IMR-90 (cell line): ENCODE results near the gene RPS6KA4. TPM values are rescaled to one million over a fixed set of nuclear protein-coding genes. Genes with fewer than 3 reads are reported as not detected.
A peak's percentile ranks its signal among the peaks of the same experiment; 100 is the strongest.

Experiments
- ATAC-seq: fragments of 200-7000 bp; cut with Tn5 transposase; 2 replicates; pipeline ENCODE4 v1.9.1; 2020; ENCODE audit warnings: low read depth, mild to moderate bottlenecking, moderate library complexity
- BruUV-seq: library from RNA; stranded (reverse); fragments of 400-500 nt; replicated peaks from 2 replicates; lab custom pipeline; 2021; lab: Mats Ljungman, UMichigan
- CTCF ChIA-PET: fragments of 300-600 bp; formaldehyde crosslinking; extraction: SDS; loops from one replicate; lab custom pipeline; 2021; ENCODE audit warnings: antibody characterized with exemption; lab: Yijun Ruan, JAX
- POLR2A ChIA-PET: fragments of 300-600 bp; sonication (Branson Sonifier 250); formaldehyde crosslinking; loops from one replicate; lab custom pipeline; 2022; ENCODE audit warnings: antibody characterized with exemption; ENCODE audit not compliant: unreplicated experiment; lab: Charles Lee
- DNase-seq: peaks from one replicate; pipeline ENCODE4 v3.0.0; 2013
- H2AFZ ChIP-seq: replicated peaks from 2 replicates; pipeline ENCODE3; 2013; ENCODE audit warnings: low read length, mild to moderate bottlenecking; ENCODE audit not compliant: poor library complexity
- H2AK5ac ChIP-seq: 2 replicates; pipeline ENCODE4 v1.6.1; 2013; ENCODE audit warnings: low read depth, low read length, inconsistent platforms
- H2AK9ac ChIP-seq: replicated peaks from 2 replicates; pipeline ENCODE3; 2013; ENCODE audit warnings: mild to moderate bottlenecking, low read depth, low read length, moderate library complexity; ENCODE audit not compliant: poor library complexity
- H2BK120ac ChIP-seq: 2 replicates; pipeline ENCODE4 v1.6.1; 2013; ENCODE audit warnings: low read depth, low read length, inconsistent platforms
- H2BK15ac ChIP-seq: 3 replicates; pipeline ENCODE4 v1.6.1; 2013; ENCODE audit warnings: low read depth, low read length, inconsistent platforms
- H2BK20ac ChIP-seq: 2 replicates; pipeline ENCODE4 v1.6.1; 2013; ENCODE audit warnings: low read depth, mild to moderate bottlenecking, inconsistent platforms, low read length, moderate library complexity
- H2BK5ac ChIP-seq: 2 replicates; pipeline ENCODE4 v1.6.1; 2013; ENCODE audit warnings: mild to moderate bottlenecking, low read depth, low read length, inconsistent platforms; ENCODE audit not compliant: poor library complexity, severe bottlenecking
- H3K14ac ChIP-seq: replicated peaks from 2 replicates; pipeline ENCODE4 v1.6.1; 2013; ENCODE audit warnings: low read depth, low read length, inconsistent platforms
- H3K18ac ChIP-seq: 2 replicates; pipeline ENCODE4 v1.6.1; 2013; ENCODE audit warnings: low read depth, low read length, control low read depth
- H3K23ac ChIP-seq: 2 replicates; pipeline ENCODE4 v1.6.1; 2013; ENCODE audit warnings: low read depth, low read length, inconsistent platforms
- H3K27ac ChIP-seq: 2 replicates; pipeline ENCODE4 v1.5.1; 2013; ENCODE audit warnings: mild to moderate bottlenecking, control low read depth, low read length; ENCODE audit not compliant: insufficient read depth
- H3K27me3 ChIP-seq: 2 replicates; pipeline ENCODE4 v1.6.1; 2013; ENCODE audit warnings: low read length; ENCODE audit not compliant: control insufficient read depth, insufficient read depth
- H3K36me3 ChIP-seq: 2 replicates; pipeline ENCODE4 v1.6.1; 2013; ENCODE audit warnings: low read length, mixed read lengths; ENCODE audit not compliant: control insufficient read depth, insufficient read depth
- H3K4ac ChIP-seq: 2 replicates; pipeline ENCODE4 v1.6.1; 2013; ENCODE audit warnings: low read depth, low read length, inconsistent platforms
- H3K4me1 ChIP-seq: 2 replicates; pipeline ENCODE4 v1.6.1; 2013; ENCODE audit warnings: low read length, mixed read lengths; ENCODE audit not compliant: control insufficient read depth, insufficient read depth
- H3K4me2 ChIP-seq: 2 replicates; pipeline ENCODE4 v1.6.1; 2013; ENCODE audit warnings: low read depth, mild to moderate bottlenecking, control low read depth, low read length, moderate library complexity
- H3K4me3 ChIP-seq: 2 replicates; pipeline ENCODE4 v1.5.1; 2013; ENCODE audit warnings: low read depth, mild to moderate bottlenecking, control low read depth, low read length, moderate library complexity; ENCODE audit not compliant: insufficient read depth
- H3K56ac ChIP-seq: 2 replicates; pipeline ENCODE4 v1.6.1; 2013; ENCODE audit warnings: low read length, inconsistent platforms; ENCODE audit not compliant: insufficient read depth; ENCODE audit errors: extremely low read depth
- H3K79me1 ChIP-seq, 2 experiments: 2 replicates each; pipeline ENCODE4 v1.6.1; 2013; ENCODE audit warnings: low read length in 2 of 2, inconsistent platforms in 1 of 2, low read depth in 1 of 2
- H3K9ac ChIP-seq: 2 replicates; pipeline ENCODE4 v1.6.1; 2013; ENCODE audit warnings: low read depth, low read length, control low read depth
- H3K9me1 ChIP-seq: 2 replicates; pipeline ENCODE4 v1.6.1; 2013; ENCODE audit warnings: low read length, inconsistent platforms; ENCODE audit not compliant: insufficient read depth
- H3K9me3 ChIP-seq: 2 replicates; pipeline ENCODE4 v1.6.1; 2013; ENCODE audit warnings: low read length; ENCODE audit not compliant: control insufficient read depth, insufficient read depth
- H4K20me1 ChIP-seq: 2 replicates; pipeline ENCODE4 v1.6.1; 2013; ENCODE audit warnings: low read length, inconsistent platforms; ENCODE audit not compliant: insufficient read depth
- H4K5ac ChIP-seq: 2 replicates; pipeline ENCODE4 v1.6.1; 2013; ENCODE audit warnings: mild to moderate bottlenecking, low read depth, low read length, control low read depth
- H4K8ac ChIP-seq, 2 experiments: 2 replicates each; pipeline ENCODE4 v1.6.1; 2013; ENCODE audit warnings: low read depth in 2 of 2, low read length in 2 of 2, control low read depth in 1 of 2, inconsistent platforms in 1 of 2
- H4K91ac ChIP-seq: 2 replicates; pipeline ENCODE4 v1.6.1; 2013; ENCODE audit warnings: low read depth, low read length, inconsistent platforms; ENCODE audit not compliant: insufficient read depth
- BHLHE40 ChIP-seq: fragments of 150-350 bp; IDR thresholded peaks from 2 replicates; pipeline ENCODE4 v1.6.1; 2016; ENCODE audit warnings: mild to moderate bottlenecking, low read depth, low read length
- CHD1 ChIP-seq: IDR thresholded peaks from 2 replicates; pipeline ENCODE4 v1.6.1; 2012; ENCODE audit warnings: low read depth, low read length, improper control_type of control experiment
- FOS ChIP-seq: fragments of 150-350 bp; IDR thresholded peaks from 2 replicates; pipeline ENCODE4 v1.6.1; 2016; ENCODE audit warnings: low read depth, low read length
- MAZ ChIP-seq: IDR thresholded peaks from 2 replicates; pipeline ENCODE4 v1.6.1; 2012; ENCODE audit warnings: low read depth, mild to moderate bottlenecking, low read length, improper control_type of control experiment, moderate library complexity, borderline replicate concordance
- MXI1 ChIP-seq: IDR thresholded peaks from 2 replicates; pipeline ENCODE4 v1.6.1; 2012; ENCODE audit warnings: low read depth, mild to moderate bottlenecking, low read length, moderate library complexity, borderline replicate concordance
- NFE2L2 ChIP-seq: fragments of 150-350 bp; IDR thresholded peaks from 2 replicates; pipeline ENCODE4 v1.6.1; 2016; ENCODE audit warnings: low read depth, mild to moderate bottlenecking, low read length
- POLR2A ChIP-seq: IDR thresholded peaks from 2 replicates; pipeline ENCODE4 v1.6.1; 2012; ENCODE audit warnings: mild to moderate bottlenecking, low read depth, low read length
- RAD21 ChIP-seq: IDR thresholded peaks from 2 replicates; pipeline ENCODE4 v1.6.1; 2012; ENCODE audit warnings: low read length, improper control_type of control experiment
- RCOR1 ChIP-seq: IDR thresholded peaks from 2 replicates; pipeline ENCODE4 v1.6.1; 2012; ENCODE audit warnings: mild to moderate bottlenecking, low read length, improper control_type of control experiment; ENCODE audit not compliant: insufficient replicate concordance
- SMC3 ChIP-seq: fragments of 150-350 bp; IDR thresholded peaks from 2 replicates; pipeline ENCODE4 v1.6.1; 2016; ENCODE audit warnings: low read depth, mild to moderate bottlenecking, antibody characterized with exemption, low read length, moderate library complexity
- USF2 ChIP-seq: fragments of 150-350 bp; IDR thresholded peaks from 2 replicates; pipeline ENCODE4 v1.6.1; 2017; ENCODE audit warnings: mild to moderate bottlenecking, antibody characterized with exemption, low read length, low read depth
- WGBS, 2 experiments: methylation state at CpG; one replicate each; pipeline versions ENCODE4 v1.1.5 to v1.1.7; 2013; ENCODE audit warnings: missing lambda C conversion rate in 2 of 2; ENCODE audit not compliant: insufficient read length in 1 of 2; ENCODE audit errors: extremely low coverage in 2 of 2; 5-methylcytosine and 5-hydroxymethylcytosine counted together
- dilution Hi-C: fragments of 300-500 bp; cut with HindIII; formaldehyde crosslinking; loops from one replicate; pipeline ENCODE4 v1.14.3; 2018; ENCODE audit warnings: low sequenced_read_pairs; ENCODE audit not compliant: unreplicated experiment
- in situ Hi-C: fragments of 300-500 bp; cut with MboI; formaldehyde crosslinking; loops from 3 replicates; pipeline ENCODE4 v1.14.3; 2019; ENCODE audit warnings: low sequenced_read_pairs, inconsistent platforms, mixed read lengths
- intact Hi-C: fragments of 100-400 bp; cut with micrococcal nuclease; formaldehyde crosslinking; loops from 2 replicates; pipeline ENCODE4 v1.10.0; 2022
- polyA plus RNA-seq, 3 experiments: library from polyadenylated mRNA; depleted of rRNA; stranded (reverse); fragments of >200 nt; gene quantifications; 2 replicates each; pipeline ENCODE4 v1.2.3, GENCODE V29; 2012; ENCODE audit warnings: low replicate concordance in 1 of 3
- total RNA-seq: library from RNA; depleted of rRNA; stranded (reverse); fragments of >200 nt; gene quantifications from 2 replicates; pipeline ENCODE4 v1.2.3, GENCODE V29; 2012
- TF ChIP-seq, protein P1 (sequence below): fragments of 150-350 bp; IDR thresholded peaks from 2 replicates; pipeline ENCODE4 v1.6.1; 2016; ENCODE audit warnings: low read depth, mild to moderate bottlenecking, low read length, moderate library complexity, borderline replicate concordance
- TF ChIP-seq, protein P2 (sequence below): conservative IDR thresholded peaks from 2 replicates; pipeline ENCODE4 v1.5.1; 2012; ENCODE audit warnings: mild to moderate bottlenecking, low read depth, low read length, improper control_type of control experiment

RPS6KA4 gene
- total and polyA plus RNA-seq, 2 of the 4 experiments (the other 2 are of a cell fraction): 38.8 to 52.9 TPM

DNA sequence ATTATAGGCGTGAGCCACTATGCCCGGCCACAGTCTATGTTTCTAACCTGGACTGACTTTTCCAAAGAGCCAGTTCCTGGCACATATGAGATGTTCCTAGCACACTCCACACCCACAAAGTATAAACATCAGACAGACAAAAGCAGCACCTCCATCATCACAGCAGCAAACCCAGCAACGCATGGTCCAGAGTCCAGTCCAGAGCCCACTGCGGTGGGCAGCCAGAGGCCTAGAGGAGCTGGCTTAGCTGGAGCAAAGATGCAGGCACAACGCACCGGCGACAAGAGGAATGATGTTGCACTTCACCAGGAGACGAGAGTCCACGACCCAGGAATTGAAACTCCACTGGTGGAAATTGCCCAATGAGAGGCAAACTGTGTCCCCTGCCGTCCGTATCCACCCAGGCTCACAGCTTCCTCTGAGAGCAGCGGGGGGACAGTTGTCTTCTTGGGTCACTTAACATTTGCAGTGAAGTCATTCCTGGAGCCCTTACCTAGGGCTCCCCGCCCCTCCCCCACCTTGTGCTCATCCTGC lies 36.6 kb downstream of the RPS6KA4 start:
- no peaks in the 10 kb centered on the region for H4K20me1 ChIP-seq
- peak overlapping the region; percentile 10; the same call in 1 of the 2 replicates for H3K4me2 ChIP-seq
- peak overlapping the region; percentile 28 for H2AK9ac ChIP-seq
- H3K4ac ChIP-seq: no peak overlapping the region
- intact Hi-C loops: no loop called here
- no peak overlapping the region for H3K9ac ChIP-seq
- H2AK5ac ChIP-seq: no peak overlapping the region
- CTCF ChIA-PET: interaction anchor here (0.6 kb wide), 1 partner anchor 10 kb away, joined by 5 read pairs; no protein-coding TSS in a partner anchor
- ATAC-seq (no peak), DNase-seq (no peak)
- TF ChIP-seq MAZ (no peak), POLR2A (no peak), FOS (no peak), RCOR1 (no peak), NFE2L2 (no peak), USF2 (no peak), CHD1 (no peak), MXI1 (no peak), BHLHE40 (no peak), SMC3 (no peak), RAD21 (no peak)
- TF ChIP-seq, protein P1, sequence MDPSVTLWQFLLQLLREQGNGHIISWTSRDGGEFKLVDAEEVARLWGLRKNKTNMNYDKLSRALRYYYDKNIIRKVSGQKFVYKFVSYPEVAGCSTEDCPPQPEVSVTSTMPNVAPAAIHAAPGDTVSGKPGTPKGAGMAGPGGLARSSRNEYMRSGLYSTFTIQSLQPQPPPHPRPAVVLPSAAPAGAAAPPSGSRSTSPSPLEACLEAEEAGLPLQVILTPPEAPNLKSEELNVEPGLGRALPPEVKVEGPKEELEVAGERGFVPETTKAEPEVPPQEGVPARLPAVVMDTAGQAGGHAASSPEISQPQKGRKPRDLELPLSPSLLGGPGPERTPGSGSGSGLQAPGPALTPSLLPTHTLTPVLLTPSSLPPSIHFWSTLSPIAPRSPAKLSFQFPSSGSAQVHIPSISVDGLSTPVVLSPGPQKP: no peak
- TF ChIP-seq, protein P2, sequence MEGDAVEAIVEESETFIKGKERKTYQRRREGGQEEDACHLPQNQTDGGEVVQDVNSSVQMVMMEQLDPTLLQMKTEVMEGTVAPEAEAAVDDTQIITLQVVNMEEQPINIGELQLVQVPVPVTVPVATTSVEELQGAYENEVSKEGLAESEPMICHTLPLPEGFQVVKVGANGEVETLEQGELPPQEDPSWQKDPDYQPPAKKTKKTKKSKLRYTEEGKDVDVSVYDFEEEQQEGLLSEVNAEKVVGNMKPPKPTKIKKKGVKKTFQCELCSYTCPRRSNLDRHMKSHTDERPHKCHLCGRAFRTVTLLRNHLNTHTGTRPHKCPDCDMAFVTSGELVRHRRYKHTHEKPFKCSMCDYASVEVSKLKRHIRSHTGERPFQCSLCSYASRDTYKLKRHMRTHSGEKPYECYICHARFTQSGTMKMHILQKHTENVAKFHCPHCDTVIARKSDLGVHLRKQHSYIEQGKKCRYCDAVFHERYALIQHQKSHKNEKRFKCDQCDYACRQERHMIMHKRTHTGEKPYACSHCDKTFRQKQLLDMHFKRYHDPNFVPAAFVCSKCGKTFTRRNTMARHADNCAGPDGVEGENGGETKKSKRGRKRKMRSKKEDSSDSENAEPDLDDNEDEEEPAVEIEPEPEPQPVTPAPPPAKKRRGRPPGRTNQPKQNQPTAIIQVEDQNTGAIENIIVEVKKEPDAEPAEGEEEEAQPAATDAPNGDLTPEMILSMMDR: no peak
- no peak overlapping the region for H4K8ac ChIP-seq
- BruUV-seq: no TSS peak
- H2BK20ac ChIP-seq: no peak overlapping the region
- dilution Hi-C loops: no loop called here
- 0 out of 2 replicates have a peak, but pooled peaks cover 4% of the 10 kb centered on the region for H3K9me1 ChIP-seq
- H3K14ac ChIP-seq: no peak overlapping the region
- H2BK120ac ChIP-seq: no peak overlapping the region
- peak overlapping the region; percentile 71 for H2AFZ ChIP-seq
- H3K4me3 ChIP-seq: no peak overlapping the region
- peaks cover 3% of the 10 kb centered on the region; the same call in 1 of the 2 replicates for H3K4me1 ChIP-seq
- in situ Hi-C loops: no loop called here
- no peaks in the 10 kb centered on the region for H3K79me1 ChIP-seq
- no peaks in the 10 kb centered on the region for H3K9me3 ChIP-seq
- no peak overlapping the region for H3K56ac ChIP-seq
- no peaks in the 10 kb centered on the region for H3K36me3 ChIP-seq
- no peak overlapping the region for H2BK15ac ChIP-seq
- H4K5ac ChIP-seq: no peak overlapping the region
- no peak overlapping the region for H3K23ac ChIP-seq
- POLR2A ChIA-PET: interaction anchor here (0.6 kb wide), 1 partner anchor 111 kb away, joined by 3 read pairs; no protein-coding TSS in a partner anchor
- no peak overlapping the region for H3K18ac ChIP-seq
- no peak overlapping the region for H4K91ac ChIP-seq
- H3K27me3 ChIP-seq: peaks cover 32% of the 10 kb centered on the region; the same call in 1 of the 2 replicates
- H3K27ac ChIP-seq: no peak overlapping the region
- WGBS, 2 experiments: 86% methylated on average over 8 of the region's 13 CpGs; no CpG with 5 or more reads in 1 of the 2 experiments
- H2BK5ac ChIP-seq: no peak overlapping the region
